GM18499 (cell line): ENCODE data around the gene RPS6KL1.

ENCODE experiments used
- ATAC-seq: cut with Tn5 transposase; IDR thresholded peaks from one replicate; pipeline ENCODE4 v1.9.1; 2021; ENCODE audit warnings: moderate number of reproducible peaks; ENCODE audit not compliant: insufficient read depth, unreplicated experiment

The RPS6KL1 gene

DNA sequence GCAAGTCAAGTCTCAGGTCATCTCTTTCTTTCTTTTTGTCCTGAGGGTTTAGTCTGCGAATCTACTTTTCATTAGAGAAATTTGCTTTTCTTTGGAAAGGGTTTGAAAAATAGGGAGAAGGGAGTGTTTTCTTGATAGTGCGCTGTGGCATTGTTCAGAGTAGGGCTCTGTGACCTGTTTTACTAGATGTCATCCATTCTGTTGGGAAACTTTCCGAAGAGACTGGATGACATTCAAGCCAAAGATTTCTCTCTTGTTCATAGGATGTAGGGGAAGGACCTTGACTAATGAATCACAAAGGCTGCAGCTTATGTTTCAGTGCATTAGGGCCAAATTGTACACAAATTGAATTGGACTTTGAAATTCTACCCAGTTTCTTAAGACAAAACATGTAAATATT, 26.7 kb downstream of the RPS6KL1 start:
- ATAC-seq: no peak

DNA sequence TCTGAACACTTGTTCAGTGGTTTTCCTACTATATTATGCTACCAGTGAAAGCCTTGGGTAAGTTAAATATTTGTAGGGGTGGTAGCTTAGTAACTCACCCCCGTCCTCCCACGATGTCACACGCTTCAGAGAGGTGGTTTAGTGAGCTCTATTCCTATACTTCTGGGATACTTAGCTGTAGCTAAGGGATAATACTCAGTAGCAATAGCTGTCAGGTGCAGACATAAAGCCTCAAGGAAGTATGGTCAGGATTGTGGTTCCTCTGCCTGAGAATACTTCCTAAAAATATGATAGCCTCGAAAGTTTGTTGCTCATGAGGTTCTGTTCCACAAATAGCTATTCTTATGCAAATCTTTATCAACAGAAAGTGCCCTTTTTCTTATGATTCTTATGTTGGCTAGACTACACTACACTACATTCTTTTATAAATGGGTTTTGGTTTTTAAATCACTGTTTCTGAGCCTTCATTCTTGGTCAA, 29.4 kb downstream of the RPS6KL1 start:
- no peak for ATAC-seq

DNA sequence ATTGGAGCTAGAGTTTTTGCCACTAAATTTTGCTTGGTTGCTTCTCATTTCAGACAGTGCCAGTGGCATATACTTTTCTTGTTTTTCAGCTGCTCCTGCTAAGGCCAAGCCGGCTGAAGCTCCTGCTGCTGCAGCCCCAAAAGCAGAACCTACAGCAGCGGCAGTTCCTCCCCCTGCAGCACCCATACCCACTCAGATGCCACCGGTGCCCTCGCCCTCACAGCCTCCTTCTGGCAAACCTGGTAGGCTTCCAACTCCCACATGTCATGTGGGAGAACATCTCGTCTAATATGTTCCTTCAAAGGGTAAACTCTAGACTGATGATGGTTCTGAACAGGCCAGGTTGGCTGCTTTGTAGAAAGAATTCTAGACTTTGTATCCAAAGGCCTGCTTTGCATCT, 30.3 kb downstream of the RPS6KL1 start:
- no peak for ATAC-seq

DNA sequence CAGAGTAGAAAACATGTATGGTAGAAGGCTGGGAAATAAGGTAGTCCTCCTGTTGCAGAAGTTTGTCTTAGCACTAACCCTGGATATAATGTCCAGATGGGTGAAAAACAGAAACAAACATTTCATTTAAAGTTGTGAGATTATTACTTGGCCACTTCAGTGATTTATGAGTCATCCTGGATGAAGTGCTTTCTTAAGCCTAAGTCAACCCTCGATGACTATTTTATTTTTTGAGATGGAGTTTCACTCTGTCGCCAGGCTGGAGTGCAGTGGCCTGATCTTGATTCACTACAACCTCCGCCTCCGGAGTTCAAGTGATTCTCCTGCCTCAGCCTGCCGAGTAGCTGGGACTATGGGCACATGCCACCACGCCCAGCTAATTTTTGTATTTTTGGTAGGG, 31.2 kb downstream of the RPS6KL1 start:
- no peak for ATAC-seq

DNA sequence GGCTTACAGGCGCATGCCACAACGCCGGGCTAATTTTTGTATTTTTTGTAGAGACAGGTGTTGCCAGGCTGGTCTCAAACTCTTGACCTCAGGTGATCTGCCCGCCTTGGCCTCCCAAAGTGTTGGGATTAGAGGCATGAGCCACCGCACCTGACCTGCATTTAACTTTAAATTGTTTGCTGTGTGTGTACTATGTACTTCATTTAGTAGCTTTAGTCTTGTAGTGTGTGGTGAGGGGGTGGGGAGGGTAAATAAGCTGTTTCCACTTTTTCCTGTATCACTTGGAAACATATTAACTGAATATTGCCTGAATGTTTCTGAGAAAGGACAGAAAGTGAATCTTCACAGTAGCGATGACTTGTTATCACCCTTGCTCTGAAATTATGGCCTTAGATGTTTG, 32.8 kb downstream of the RPS6KL1 start:
- ATAC-seq: no peak

DNA sequence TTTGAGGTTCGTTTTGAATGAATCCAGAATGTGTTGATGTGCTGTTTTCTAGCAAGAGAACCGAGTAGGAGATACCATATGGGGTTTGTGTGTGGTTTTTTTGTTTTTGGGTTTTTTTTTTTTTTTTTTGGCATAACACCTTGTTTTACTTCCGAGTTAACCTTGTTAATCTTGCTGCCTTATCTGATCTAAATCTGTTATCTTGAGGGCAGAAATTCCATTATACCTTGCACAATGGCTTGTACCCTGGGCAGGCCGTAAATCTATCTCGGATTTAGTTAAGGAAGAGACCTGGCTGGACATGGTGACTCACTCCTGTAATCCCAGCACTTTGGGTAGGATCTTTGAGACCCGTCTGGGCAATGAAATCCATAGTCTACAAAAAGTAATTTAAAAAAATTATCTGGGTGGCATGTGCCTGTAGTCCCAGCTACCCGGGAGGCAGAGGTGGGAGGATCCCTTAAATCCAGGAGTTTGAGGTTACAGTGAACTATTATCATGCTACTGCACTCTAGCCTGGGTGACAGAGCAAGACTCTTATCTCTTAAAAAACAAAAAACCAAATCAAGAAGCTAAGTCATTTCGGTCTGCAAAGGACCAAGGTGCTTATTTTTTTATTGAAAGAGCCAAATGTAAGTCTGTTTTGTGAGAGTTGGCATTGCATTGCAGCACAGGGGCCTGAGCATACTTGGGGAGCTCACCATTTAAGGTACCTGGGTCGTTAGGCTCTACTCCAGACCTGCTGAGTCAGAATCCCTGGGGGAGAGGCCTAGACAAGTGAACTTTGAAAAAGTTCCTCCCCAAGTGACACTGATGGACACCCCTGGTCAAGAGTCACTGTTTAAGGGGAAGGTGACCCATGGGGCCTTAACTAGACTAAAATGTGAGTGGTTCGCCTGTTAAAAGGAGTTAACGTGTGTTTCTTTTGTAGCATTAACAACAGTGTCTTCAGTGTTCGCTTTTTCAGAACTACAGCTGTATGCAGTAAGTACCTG, 34.6 kb downstream of the RPS6KL1 start:
- no peak for ATAC-seq

DNA sequence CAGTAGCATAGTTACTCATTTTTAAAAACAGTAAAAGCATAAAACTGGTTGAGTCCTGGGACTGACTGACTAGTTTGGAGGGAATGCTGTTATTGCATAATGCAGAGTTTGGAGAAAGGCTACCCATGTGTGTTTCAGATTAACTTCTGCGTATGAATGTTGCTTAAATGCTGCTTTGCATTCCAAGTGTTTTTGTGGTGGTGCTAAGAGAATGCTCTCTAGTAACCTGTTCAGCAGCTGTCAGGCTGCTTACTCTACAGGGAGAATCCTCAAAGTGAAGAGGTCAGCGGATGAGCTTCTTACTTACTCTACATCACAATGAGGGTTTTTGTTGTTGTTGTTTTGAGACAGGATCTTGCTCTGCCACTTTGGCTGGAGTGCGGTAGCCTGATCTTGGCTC, 37.1 kb downstream of the RPS6KL1 start:
- ATAC-seq: no peak

DNA sequence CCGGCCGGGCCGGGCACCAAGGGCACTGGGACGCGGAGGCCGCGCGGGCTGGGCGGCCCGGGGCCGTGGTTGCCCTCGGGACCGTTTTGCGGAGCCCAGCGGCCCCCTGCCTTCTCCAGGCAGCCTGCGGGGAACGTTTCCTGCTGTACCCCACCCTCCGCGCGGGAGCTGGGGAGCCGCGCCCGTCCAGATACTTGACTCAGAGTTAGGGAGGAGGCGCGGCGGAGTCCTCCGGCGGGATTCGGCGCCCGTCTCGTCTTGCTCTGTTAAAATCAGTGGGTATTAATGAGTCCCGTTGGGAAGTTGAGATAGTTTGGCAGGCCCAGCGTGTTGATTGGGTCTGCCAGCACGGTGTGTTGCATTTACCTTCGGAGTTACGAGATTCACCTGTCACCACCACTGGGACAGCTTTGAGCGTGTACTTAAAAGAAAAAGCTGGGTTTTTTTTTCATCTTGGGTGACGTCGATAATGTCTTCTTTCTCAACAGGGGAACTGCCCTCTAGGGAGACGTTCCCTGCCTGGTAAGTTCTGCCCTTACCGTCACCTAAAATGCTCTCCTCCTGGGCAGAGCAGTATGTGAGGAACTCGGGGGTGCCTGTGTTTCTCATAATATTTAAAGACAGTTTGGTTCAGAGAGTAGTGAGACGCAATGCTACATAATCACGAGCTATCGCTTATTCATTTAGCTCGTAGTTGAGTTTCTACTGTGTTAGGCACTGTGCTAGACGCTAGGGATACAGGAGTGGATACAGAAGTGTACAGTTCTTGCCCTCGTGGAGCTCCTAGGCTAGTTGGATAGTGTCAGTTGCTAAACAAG, 40.7 kb downstream of the RPS6KL1 start:
- ATAC-seq: peak; percentile 15

DNA sequence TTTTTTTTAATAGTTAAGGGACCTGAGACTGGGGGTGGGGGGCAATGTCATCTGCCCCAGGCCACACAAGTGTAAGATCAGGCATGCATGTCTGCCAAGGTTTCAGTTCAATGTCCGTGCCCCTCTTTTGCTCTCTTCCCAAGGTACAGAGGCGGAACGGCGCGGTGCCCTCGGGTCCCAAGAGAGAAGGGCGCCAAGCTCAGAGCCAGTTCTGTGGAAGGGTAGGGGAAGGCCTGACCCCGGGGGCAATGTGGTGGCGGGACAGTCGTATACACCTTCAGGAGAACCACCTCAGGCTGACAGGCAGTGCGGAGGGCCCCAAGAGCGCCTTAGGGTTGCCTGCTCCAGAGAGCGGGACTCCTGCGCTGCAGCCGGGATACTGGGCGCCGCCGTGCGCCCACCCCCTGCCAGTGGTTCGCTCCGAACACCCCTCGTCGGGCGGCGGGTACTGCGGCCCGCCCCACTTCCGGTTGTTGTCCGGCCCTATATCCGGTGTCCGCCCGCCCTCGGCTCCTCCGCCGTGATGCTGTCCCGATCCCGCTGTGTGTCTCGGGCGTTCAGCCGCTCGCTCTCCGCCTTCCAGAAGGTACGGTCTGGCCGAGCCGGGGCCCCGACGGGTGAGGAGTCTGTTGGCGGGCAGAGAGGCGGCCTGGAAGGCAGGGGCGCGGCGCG, 41.5 kb downstream of the RPS6KL1 start, which contains the start of gene DLST:
Gene DLST (plus strand): TSS at position 486 of the 672 bp plus-strand sequence. CDS start 38 bp downstream, at position 524.
- peak; percentile 61 for ATAC-seq

DNA sequence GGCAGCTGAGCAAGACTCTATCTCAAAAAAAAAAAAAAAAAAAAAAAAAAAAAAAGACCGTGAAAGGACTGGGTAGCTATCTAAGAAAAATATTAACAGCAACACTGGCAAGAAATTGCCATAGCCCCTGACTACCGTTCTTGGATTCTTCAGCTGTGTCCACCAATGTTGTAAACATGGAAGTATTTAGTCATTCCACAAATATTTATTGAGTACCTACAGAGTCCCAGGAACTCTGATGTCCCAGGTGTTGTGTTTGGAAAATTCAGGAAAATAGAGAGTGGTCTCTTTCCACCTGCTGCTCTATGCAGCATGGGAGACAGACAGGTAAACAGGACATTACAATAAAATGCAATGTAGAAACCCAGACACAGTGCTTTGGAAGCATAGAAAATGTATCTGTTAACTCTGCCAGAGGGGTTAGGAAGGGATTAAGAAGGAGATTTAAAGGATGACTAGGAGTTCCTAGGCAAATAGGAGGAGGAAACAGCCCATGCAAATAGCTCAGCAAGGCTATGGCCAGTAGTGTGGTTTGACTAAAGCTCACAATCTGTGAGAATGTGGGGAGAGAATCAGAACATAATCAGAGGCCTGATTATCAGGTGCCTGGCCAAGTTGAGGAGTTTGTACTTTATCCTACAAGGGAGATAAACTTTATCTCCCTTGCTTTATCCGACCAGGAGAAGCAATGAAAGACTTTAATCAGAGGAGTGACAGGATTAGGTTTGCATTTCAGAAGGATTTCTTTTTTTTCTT, 43.5 kb downstream of the RPS6KL1 start:
- no peak for ATAC-seq

DNA sequence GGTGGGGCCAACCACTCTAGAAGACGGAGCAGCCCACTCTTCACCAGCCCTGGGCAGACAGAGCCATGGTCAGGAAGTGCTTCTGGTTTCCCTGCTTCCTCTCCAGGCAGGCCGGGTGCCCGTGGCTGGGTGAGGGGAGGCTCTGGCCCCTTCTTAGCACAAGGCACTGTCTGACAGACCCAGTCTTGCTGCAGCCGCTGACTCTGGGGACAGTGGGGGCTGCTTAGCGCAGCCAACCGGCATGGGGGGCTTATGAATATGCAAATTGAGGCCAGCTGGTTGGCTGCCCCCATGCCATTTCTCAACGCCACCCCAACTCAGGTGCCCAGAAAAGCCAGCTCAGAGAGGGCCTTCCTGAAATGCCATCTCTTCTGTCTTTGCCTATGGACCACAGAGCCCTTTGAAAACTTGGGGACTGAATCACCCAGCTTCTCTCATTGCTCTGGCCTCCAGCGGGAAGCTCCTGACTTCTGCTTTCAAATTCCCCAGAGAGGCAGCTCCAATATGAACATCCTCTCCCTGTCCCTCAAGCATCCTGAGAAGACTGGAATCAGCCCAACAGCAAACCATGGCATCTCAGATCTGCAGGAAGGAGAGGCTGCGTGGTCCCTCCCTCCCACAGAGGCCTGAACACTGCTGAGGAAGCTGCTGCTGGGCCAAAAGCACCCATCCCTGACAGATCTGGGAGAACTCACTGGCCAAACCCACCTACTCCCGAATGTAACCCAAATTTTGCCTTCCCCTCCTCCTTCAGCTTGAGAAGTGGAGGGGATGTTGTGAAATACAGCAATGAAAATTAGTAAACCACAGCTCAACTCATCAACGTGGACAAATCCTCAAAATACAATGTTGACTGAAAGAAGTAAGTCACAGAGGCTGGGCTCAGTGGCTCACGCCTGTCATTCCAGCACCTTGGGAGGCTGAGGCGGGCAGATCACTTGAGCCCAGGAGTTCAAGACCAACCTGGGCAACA, 46.8 kb downstream of the RPS6KL1 start, which contains the start of gene PROX2:
Gene PROX2 (minus strand): TSS at position 205 of the 973 bp plus-strand sequence. CDS start 12,311 bp downstream, outside the sequence.
- ATAC-seq: no peak

DNA sequence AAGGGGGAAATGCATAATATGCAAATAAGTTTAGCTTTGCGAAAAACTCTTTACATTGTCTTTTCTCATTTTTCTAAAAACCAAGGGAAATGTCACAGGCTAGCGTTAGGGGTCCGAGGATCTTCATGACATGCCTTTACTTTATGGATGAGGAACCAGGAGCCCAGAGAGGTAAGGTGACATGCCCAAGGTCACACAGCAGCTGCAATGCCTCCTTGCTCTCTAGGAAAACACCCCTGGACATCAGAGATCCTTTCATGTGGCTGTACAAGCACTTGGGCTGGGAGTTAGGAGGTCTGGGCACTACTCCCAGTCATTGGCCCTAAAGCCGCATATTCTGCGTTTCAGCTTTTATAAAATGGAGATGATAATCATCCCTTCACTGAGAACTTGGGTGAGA, 47.9 kb downstream of the RPS6KL1 start:
- ATAC-seq: no peak

DNA sequence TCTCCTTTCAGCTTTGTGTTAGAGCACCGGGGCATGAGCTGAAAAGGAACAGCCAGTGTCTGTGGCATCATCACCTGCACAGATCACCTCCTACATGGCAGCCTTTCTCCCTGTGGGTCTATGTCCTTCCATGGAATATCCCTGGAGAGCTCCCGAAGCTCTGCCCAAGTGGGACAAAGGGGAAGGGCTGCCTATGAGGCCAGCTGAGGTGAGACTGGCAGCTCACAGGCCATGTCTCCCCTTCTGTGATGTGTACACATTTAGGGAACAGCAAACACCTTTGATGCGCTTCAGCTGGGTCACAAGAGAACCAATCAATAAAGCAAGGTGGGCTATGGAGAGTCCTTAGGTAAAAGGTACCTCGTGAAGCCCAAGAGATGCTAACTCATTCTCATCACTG, 51.2 kb downstream of the RPS6KL1 start:
- ATAC-seq: no peak

DNA sequence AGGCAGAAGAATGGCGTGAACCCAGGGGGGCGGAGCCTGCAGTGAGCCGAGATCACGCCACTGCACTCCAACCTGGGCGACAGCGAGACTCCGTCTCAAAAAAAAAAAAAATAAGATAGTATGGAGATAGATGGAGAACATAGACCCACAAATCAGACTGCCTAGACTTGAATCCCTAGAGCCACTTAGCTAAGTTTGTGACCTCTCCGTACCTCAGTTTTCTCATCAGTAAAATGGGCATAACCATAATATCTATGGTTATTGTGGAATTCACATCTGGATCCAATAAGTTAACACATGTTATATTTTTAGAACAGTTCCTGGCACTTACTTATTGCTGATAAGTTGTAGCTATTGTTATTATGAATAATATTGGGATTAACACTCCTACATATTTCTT, 54.3 kb downstream of the RPS6KL1 start:
- no peak for ATAC-seq

DNA sequence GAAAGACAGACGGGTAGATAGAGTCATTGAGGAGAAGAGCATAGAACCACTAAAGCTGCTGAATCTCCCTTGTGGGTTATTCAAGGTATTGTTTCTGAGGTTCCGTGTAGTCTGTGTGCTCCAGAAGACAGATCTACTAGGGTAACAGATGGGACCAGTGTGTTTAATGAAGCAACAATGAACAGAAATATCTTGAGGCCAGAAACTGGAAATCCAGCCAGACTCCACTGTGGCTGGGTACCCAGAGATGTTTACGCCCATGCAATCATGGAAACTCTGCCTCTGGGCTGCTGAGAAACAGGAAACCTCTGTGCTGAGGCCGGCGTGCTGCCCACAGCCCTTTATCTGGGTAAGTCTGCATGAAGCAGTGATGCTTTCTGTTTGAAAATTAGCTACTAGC, 55.4 kb downstream of the RPS6KL1 start:
- ATAC-seq: no peak

DNA sequence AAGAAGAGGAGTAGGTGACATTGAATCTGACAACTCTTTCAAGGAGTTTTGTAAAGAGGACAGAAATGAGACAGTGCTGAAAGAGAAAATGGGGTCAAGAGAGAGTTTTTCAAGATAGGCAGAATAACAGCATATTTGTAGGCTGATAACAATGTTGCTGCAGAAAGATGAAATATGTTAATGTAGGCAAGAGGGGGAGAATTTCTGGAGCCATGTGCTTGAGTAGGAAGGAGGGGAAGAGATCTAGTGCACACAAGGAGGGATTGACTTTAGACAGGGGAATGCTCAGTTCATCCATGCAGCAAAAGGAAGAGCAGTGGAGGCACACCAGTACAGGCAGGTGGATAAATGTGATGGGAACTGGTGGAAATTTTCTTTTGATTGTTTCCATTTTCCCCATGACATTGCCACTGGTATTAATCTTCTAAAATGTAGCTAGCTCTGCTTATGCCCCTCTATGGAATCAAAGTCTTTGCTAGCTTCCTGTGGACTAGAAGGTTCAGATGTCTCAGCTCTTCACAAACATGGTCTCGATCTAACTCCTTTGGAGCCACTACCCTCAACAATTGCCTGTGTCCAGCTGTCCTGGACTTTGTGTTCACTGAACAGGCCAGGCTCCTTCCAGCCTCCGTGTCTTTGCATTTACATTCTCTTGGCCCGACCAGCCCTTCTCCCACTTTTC, 56.2 kb downstream of the RPS6KL1 start:
- ATAC-seq: no peak

DNA sequence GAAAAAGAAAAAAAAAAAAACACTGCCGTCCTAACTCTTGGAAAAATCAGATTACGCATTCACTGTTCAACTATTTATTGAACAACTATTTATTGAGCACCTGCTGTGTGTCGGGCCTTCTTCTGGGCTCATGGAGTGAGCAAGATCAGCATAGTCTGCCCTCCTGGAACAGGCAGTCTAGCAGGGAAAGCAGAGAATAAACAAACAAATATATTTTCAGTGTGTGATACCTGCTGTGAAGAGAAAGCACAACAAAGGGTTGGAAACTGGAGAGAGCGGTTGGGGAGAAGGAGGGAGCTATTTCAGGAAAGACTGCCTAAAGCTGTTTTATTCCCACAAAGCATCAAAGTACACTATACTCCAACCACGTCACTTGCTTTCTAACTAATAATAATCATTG, 57.9 kb downstream of the RPS6KL1 start:
- ATAC-seq: no peak

DNA sequence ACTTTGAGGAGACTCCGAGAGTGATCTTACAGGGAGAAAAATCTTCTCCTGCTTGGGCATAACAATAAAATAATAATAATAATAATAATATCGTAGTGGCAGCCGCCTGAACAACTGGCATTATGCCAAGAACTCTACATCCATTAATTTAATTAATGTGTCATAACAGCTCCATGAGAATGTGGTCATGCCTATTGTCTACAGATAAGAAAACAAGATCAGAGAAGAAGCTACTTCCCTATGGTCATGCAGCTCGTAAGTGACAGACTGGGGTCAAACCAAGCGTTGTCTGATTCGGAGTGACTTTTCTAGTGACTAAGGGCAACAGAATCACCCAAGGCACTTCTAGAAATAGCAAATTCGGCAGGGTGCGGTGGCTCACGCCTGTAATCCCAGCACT, 58.9 kb downstream of the RPS6KL1 start:
- no peak for ATAC-seq
